Choroid plexus epithelial cell (primary cell): Measurements from ENCODE around the gene ZNF433.
A peak's percentile ranks its signal among the peaks of the same experiment; 100 is the strongest.

Experiments
- DNase-seq: peaks from one replicate; pipeline ENCODE4 v3.0.0-alpha.2; 2010; ENCODE audit warnings: low read depth
- H3K4me3 ChIP-seq: 2 replicates; pipeline ENCODE4 v1.5.1; 2011; ENCODE audit warnings: low read depth, mild to moderate bottlenecking, control low read depth, low read length, moderate library complexity
- CTCF ChIP-seq: conservative IDR thresholded peaks from 2 replicates; pipeline ENCODE4 v1.5.1; 2011; ENCODE audit warnings: low read depth, mild to moderate bottlenecking, control low read depth, inconsistent platforms, low read length, moderate library complexity

ZNF433 gene

GRCh38 chr19:11987405-11988281, 47.8 kb downstream of the ZNF433 start:
- DNase-seq: peak; percentile 96
- H3K4me3 ChIP-seq: peak overlapping the region; percentile 94
- no peak for TF ChIP-seq CTCF

GRCh38 chr19:11986754-11987153, 48.7 kb downstream of the ZNF433 start:
- no peak for TF ChIP-seq CTCF
- DNase-seq: no peak
- no peak overlapping the region for H3K4me3 ChIP-seq

GRCh38 chr19:11984986-11985385, 50.5 kb downstream of the ZNF433 start:
- peak; percentile 12 for TF ChIP-seq CTCF
- H3K4me3 ChIP-seq: no peak overlapping the region
- DNase-seq: no peak

GRCh38 chr19:11982526-11982925, 53.0 kb downstream of the ZNF433 start:
- no peak for DNase-seq
- no peak for TF ChIP-seq CTCF
- no peak overlapping the region for H3K4me3 ChIP-seq

- no peak for TF ChIP-seq CTCF
- DNase-seq: no peak
- no peak overlapping the region for H3K4me3 ChIP-seq
Measured at GRCh38 chr19:11979527-11979926, 56.0 kb downstream of the ZNF433 start.

- no peak for TF ChIP-seq CTCF
- no peak overlapping the region for H3K4me3 ChIP-seq
- DNase-seq: no peak
Measured at GRCh38 chr19:11978492-11979100, 56.9 kb downstream of the ZNF433 start.
